ENCODE results near the gene HOXA9.

HOXA9 gene

DNA sequence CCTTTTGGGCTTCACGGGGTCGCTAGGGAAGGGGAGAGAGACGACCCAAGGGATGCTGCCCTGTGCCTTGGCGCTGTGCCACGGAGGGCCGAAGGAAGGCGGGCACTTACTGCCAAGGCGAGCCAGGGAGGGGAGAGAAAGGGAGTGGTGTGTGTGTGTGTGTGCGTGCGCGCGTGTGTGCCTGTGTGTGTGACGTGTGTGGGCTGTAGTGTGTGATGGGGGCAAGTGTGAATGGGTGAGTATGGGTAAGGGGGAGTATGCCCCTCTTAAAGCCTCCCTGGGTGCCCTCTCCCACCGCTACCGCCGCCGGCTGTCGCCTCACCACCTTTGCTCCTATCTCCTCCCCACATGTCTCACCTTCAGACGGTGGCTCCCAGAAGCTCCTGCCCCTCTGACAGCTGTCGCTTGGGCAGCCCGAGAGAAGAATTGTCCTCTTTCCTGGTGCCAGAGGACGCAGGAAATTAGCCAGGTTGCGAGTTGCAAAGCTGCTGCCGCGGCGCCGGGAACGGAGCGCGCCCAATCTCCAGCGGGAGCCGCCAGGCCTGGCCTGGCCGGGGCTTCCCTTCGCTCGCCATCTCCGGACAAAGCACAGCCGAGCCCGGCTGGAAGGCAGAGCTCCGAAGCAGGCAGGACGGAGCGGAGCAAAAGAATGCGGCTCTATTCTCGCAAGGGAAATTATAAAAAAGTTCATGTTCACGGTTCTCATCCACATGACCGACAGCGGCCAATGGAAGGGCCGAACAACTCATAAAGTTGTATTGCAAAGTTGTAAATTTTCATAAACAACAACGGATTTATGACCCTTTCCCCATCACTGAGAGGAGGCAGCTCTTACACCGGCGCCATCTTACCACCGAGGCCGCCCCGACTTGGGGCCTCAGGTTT is 13.2 kb downstream of the HOXA9 start, which contains the start of gene HOXA3:
Gene HOXA3, minus strand, starts transcription at position 653 of the 885 bp plus-strand sequence. CDS start 41,943 bp downstream, outside the sequence.
- no peak for DNase-seq

DNA sequence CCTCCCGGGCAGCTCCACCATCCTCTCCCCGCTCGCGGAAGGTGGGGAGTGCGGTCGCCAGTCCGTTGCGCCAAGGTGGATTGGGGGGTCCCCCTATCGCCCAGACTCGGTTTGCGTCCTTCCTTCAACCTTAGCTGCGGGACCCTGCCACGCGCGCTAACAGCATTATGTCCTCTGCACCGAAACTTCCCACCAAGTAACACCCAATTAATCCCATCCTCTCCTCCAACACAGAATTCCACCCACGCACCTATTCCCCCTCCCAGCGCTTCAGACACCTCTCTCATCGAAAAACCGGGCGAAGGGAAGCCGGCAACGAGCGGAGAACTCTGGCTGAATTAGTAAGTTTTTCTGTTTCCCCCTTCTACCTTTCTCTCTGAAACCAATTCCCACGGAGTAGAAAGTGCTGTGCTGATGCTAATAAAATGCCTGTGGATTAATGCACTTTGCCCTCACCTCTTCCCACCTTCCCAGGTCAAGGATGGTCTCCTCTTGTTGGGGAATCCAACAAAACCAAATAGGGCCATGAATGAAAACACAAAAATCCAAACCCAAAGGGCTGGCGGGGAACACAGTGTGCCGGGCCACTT is 13.9 kb downstream of the HOXA9 start:
- no peak for DNase-seq

DNA sequence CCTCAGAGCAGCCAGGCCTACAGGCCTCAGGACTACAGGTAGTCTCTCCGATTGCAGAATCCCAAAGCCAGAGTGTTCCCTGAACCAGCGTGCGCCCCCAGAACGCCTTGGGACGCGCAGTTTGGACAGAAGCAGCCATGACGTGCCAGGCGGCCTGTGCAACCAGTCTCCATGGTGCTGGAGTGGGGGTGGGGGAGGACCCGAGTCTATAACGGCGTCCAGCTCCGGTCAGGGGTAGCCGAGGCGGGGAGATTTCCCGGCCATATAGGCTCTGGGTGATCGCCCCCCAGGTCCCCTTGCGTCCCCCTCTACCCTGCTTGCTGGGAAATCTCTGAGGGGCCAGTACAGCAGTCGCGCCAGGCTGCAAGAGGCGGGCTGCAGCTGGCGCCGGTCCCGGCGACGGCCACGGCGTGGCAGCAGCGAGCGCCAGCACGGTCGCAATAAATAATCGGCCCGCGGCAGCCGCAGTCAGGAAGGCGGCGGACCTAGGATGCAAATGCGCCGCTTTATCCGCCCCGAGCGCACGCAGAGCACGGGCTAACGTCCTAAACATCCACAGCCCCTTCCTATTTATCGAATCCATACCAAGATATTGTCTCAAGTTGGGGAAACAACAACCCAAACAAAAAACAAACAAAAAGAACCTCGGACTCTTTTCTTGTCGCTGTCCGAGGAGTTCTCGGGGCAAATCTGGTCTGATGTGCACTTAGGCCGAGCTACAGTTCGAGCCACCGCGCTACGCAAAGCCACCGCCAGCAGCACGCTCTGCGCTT is 14.6 kb downstream of the HOXA9 start:
- no peak for DNase-seq

GRCh38 chr7:27149842-27150567 is 15.3 kb downstream of the HOXA9 start:
- no peak for DNase-seq

DNA sequence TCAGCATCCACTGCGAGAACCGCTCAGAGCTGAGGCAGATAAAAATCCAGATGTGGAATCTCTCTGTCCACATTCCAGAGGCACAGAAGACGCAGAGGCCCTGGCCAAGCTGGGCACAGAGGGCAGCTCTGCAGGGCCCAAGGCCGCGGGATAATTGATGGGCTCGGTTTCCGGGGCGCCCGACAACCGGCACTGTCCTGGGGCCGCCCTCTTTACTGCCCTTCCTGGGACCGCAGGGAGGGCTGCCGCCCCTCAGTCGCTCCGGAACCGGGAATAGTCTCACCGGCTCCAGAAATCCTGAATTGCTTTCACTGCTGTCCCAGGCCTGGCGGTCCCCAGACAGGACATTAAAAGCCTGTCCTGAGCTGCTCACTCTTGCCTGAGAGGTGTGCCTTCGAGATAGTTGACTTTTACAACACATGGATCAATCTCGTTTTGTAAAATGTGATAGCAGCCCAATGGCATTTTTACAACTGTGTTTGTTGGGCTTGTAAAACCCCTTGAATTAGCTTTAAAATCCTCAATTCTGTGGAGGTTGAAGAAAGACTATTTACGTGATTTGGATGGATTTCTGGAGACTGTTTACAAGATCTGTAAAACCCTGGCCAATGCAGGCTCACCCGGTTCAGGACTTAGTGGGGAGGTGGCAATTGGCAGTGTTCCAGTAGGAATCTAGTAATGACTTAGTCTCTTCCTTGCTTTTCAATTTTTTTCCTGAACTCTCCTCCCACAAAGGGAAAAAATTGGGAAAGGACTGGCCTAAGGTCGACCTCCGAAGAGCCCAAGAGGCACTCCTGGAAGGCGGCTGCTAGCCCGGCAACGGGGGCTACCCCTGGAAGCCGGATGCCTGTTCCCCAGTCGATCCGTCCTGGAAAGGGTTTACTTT is 16.3 kb downstream of the HOXA9 start:
- no peak for DNase-seq

- no peak for DNase-seq
These were observed 17.1 kb downstream of the HOXA9 start for GRCh38 chr7:27148031-27148755.

DNA sequence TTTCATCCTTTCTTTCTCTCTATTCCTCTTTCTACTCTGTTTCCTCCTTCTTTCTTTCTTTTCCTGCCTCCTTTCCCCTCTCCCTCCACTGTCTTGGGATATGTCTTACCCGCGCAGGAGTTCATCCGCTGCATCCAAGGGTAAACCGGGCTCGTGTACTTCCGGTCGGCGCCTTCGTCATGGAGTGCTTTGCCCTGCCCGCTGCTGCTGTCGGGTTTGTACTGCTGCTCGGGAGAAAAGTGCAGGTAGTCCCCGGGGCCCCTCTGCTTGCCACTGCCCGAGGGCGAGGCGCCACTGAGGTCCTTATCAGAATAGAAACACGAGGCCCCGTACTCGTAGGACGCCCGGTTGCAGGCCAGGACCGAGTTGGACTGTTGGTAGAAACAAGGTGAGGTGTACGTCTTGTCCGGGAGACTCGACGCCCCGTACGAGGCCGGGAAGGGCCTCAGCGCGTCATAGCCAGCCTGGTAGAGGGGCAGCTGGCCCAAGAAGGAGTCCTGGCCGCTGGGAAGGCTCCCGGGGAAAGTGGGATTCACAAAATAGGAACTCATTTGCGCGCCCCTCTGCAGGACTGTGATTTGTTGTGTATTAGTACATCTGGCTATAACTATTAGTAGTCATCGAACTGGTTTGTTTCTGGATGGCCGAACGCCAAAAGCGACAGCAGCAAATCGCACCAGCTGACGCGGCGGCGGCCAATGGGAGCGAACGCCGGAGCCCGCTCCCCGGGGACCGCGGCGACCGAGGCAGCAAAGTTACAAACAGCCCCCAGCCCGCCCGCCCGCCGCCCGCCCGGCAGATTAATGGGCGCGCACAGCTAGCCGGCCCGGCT is 17.9 kb downstream of the HOXA9 start, which contains the start of gene HOXA6:
Gene HOXA6, minus strand, starts transcription at position 576 of the 832 bp plus-strand sequence. Its CDS starts 25 bp downstream, at position 551.
- no peak for DNase-seq

DNA sequence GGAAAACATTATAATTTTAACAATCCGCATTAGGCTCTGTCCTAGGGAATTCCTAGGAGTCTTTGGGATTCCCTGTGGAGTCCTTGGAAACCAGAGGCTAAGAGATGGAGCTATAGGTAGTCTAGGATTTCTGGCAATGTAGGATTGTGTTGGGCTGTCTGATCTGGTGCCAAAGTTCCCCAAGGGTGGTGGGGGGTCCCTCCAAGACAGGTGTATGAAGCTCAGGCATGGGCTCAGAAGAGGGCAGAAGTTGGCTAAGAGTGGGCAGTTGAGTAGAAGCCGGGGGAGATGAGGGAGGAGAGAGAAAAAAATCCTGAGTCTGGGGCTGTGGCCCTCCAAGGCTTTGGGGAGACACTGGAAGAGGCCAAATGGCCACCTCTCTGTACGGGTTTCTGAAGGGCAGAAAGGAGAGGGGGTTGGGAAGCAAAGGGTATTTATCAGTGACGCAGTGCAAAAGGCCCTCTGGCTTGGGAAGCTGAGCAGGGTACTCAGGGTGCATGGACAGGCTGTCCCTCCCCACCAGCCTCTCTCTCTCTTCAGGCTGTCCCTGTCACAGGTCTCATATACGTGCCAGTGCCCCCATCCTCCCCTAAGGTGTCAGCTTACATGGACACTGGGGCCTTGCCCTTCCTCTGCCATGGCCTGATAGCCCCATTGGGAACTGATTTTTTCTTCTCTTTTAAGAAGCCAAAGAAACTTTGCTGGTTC is 18.7 kb downstream of the HOXA9 start:
- DNase-seq, result no peak

DNA sequence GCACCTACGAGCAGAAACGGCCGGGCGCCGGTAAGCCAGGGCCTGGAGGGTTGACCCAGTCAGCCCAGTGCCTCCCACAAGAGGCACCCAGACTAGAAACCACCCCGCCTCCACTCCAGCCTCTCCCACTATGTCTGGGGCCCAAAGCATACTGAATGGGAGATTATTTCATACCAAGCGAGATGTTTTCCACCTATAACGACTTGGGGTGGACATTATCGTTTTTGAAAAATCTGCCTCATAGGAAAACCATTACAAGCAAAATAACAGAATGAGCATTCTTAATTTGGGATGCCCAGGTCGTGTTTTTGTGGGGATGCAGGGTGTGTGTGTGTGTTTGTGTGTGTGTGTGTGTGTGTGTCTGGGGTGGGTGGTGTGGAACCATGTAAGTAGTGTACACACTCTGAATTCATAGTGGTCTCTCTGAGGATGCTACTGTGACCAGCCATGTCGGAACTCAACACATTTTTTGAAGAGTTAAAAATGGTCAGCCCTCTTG is 19.4 kb downstream of the HOXA9 start:
- DNase-seq, result no peak

GRCh38 chr7:27145165-27145913 is 20.0 kb downstream of the HOXA9 start:
- no peak for DNase-seq

- no peak for DNase-seq
These were observed 20.6 kb downstream of the HOXA9 start for GRCh38 chr7:27144781-27145164.

- DNase-seq, result no peak
These were observed 21.2 kb downstream of the HOXA9 start for GRCh38 chr7:27143950-27144780.

DNA sequence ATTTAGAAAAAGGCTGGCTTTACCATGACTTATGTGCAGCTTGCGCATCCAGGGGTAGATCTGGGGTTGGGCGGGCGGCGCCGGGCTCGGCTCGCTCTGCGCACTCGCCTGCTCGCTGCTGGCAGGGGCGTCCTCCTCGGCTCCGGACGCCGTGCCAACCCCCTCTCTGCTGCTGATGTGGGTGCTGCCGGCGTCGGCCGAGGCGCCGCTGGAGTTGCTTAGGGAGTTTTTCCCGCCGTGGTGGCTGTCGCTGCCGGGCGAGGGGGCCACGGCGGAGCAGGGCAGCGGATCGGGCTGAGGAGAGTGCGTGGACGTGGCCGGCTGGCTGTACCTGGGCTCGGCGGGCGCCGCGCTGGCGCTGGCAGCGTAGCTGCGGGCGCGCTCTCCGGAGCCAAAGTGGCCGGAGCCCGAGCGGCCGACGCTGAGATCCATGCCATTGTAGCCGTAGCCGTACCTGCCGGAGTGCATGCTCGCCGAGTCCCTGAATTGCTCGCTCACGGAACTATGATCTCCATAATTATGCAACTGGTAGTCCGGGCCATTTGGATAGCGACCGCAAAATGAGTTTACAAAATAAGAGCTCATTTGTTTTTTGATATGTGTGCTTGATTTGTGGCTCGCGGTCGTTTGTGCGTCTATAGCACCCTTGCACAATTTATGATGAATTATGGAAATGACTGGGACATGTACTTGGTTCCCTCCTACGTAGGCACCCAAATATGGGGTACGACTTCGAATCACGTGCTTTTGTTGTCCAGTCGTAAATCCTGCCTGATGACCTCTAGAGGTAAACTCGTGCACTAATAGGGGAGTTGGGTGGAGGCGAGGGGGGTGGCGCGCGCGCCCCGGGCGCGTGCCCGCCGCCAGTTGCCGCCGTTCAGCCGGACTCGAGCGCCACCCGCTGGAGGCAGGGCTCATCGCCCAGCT is 22.1 kb downstream of the HOXA9 start, which contains the start of gene HOXA5:
Gene HOXA5, minus strand, starts transcription at position 659 of the 927 bp plus-strand sequence. Its CDS starts 74 bp downstream, at position 585.
- no peak for DNase-seq

GRCh38 chr7:27142580-27143022 is 22.7 kb downstream of the HOXA9 start:
- DNase-seq, result no peak

GRCh38 chr7:27141923-27142579 is 23.3 kb downstream of the HOXA9 start:
- DNase-seq, result no peak

All from SHP77 treated with DMSO at 0.1 percent for 48 hours (cell line).